ENCODE results near the gene HLA-F. TPM values are rescaled to one million over a fixed set of nuclear protein-coding genes. Genes with fewer than 3 reads are reported as not detected.

Gene HLA-F
- total RNA-seq, 2 experiments from 2014 or later, result 300 to 444 TPM

- Mint-ChIP-seq H3K9me3 (ENCODE audit: low read depth) (no peaks in the 10 kb centered on the region), H3K4me3 (no peak overlapping the region), H3K27me3 (peaks cover 2% of the 10 kb centered on the region), H3K4me1 (peaks cover 44% of the 10 kb centered on the region), H3K27ac (no peak overlapping the region), H3K36me3 (peaks cover 2% of the 10 kb centered on the region)
- no peak for ATAC-seq
- no peak for DNase-seq
- CTCF ChIA-PET, result no interaction called here
Observed at GRCh38 chr6:29762781-29763214, 39.6 kb downstream of the HLA-F start.

- peaks cover 2% of the 10 kb centered on the region for H3K27me3 Mint-ChIP-seq
- no peak overlapping the region for H3K4me3 Mint-ChIP-seq
- H3K36me3 Mint-ChIP-seq, result peaks cover 2% of the 10 kb centered on the region
- peak; percentile 55 for DNase-seq
- CTCF ChIA-PET, result interaction anchor here (1.6 to 2.9 kb wide), 2 partner anchors 11 to 54 kb away, joined by 3 to 15 read pairs; no protein-coding TSS in a partner anchor
- peak overlapping the region; percentile 63 for H3K27ac Mint-ChIP-seq
- H3K4me1 Mint-ChIP-seq, result peaks cover 44% of the 10 kb centered on the region
- ATAC-seq, result peak; percentile 86
- no peaks in the 10 kb centered on the region for H3K9me3 Mint-ChIP-seq (ENCODE audit: low read depth)
Observed at GRCh38 chr6:29763491-29764289, 40.5 kb downstream of the HLA-F start.

GRCh38 chr6:29764422-29765196 is 41.4 kb downstream of the HLA-F start:
- H3K4me3 Mint-ChIP-seq, result no peak overlapping the region
- CTCF ChIA-PET, result interaction anchor here (0.5 to 2.9 kb wide), 3 partner anchors 12 to 869 kb away, joined by 3 to 15 read pairs (median 3); no protein-coding TSS in a partner anchor

GRCh38 chr6:29769336-29769735 is 46.1 kb downstream of the HLA-F start:
- DNase-seq (peak; percentile 16), ATAC-seq (no peak)
- Mint-ChIP-seq H3K27ac (no peak overlapping the region), H3K9me3 (ENCODE audit: low read depth) (no peaks in the 10 kb centered on the region), H3K4me3 (no peak overlapping the region), H3K4me1 (peaks cover 11% of the 10 kb centered on the region), H3K36me3 (no peaks in the 10 kb centered on the region), H3K27me3 (peaks cover 9% of the 10 kb centered on the region)
- CTCF ChIA-PET, result no interaction called here

More at GRCh38 chr6:29764422-29765196, 41.4 kb downstream of the HLA-F start:
- DNase-seq (no peak), ATAC-seq (peak; percentile 28)
- no peaks in the 10 kb centered on the region for H3K9me3 Mint-ChIP-seq (ENCODE audit: low read depth)
- H3K36me3 Mint-ChIP-seq, result peaks cover 2% of the 10 kb centered on the region
- H3K27me3 Mint-ChIP-seq, result peaks cover 2% of the 10 kb centered on the region
- peak overlapping the region; percentile 73 for H3K27ac Mint-ChIP-seq
- peaks cover 36% of the 10 kb centered on the region for H3K4me1 Mint-ChIP-seq

- no peak for DNase-seq
- no peak overlapping the region for H3K4me3 Mint-ChIP-seq
- ATAC-seq, result no peak
- H3K9me3 Mint-ChIP-seq (ENCODE audit: low read depth), result no peaks in the 10 kb centered on the region
- CTCF ChIA-PET, result no interaction called here
- no peak overlapping the region for H3K27ac Mint-ChIP-seq
- H3K36me3 Mint-ChIP-seq, result no peaks in the 10 kb centered on the region
- H3K4me1 Mint-ChIP-seq, result peaks cover 2% of the 10 kb centered on the region
- H3K27me3 Mint-ChIP-seq, result peaks cover 17% of the 10 kb centered on the region
Observed at GRCh38 chr6:29770306-29770705, 47.1 kb downstream of the HLA-F start.

- H3K27me3 Mint-ChIP-seq, result peaks cover 44% of the 10 kb centered on the region
- no peaks in the 10 kb centered on the region for H3K36me3 Mint-ChIP-seq
- no peaks in the 10 kb centered on the region for H3K9me3 Mint-ChIP-seq (ENCODE audit: low read depth)
- H3K27ac Mint-ChIP-seq, result no peak overlapping the region
- H3K4me3 Mint-ChIP-seq, result no peak overlapping the region
- no peak for ATAC-seq
- H3K4me1 Mint-ChIP-seq, result no peaks in the 10 kb centered on the region
- no peak for DNase-seq
- CTCF ChIA-PET, result interaction anchor here (0.7 to 1.9 kb wide), 3 partner anchors 23 to 122 kb away, joined by 3 to 7 read pairs (median 3); no protein-coding TSS in a partner anchor
Observed at GRCh38 chr6:29776684-29777083, 53.5 kb downstream of the HLA-F start.

Other genes starting within 250 kb of the HLA-F start
- gene MAS1L, start 235.5 kb upstream of the HLA-F start, total RNA-seq, result not detected
- 1 to 10 TPM in 1 of 2 experiments, not detected in 1; 1.6 TPM for gene UBD, start 163.7 kb upstream of the HLA-F start, total RNA-seq
- not detected for gene OR2H2, start 138.3 kb upstream of the HLA-F start, total RNA-seq
- 1 to 10 TPM; 6.0 to 8.1 TPM for gene GABBR1, start 90.3 kb upstream of the HLA-F start, total RNA-seq
- not detected for gene MOG, start 66.3 kb upstream of the HLA-F start, total RNA-seq
- 10 to 100 TPM; 14.1 to 16.1 TPM for gene ZFP57, start 42.3 kb upstream of the HLA-F start, total RNA-seq
- gene HLA-G, start 104.4 kb downstream of the HLA-F start, total RNA-seq, result under 1 TPM; 0.66 to 0.85 TPM
- 1,000 to 10,000 TPM; 1,622 to 2,021 TPM for gene HLA-A, start 219.1 kb downstream of the HLA-F start, total RNA-seq